K562 (cell line): Measurements from ENCODE around the gene PALLD. TPM values are rescaled to one million over a fixed set of nuclear protein-coding genes. Genes with fewer than 3 reads are reported as not detected.

Source experiments
- ATAC-seq: fragments of 200-7000 bp; cut with Tn5 transposase; 3 replicates; pipeline ENCODE4 v1.9.1; 2020; ENCODE audit warnings: moderate library complexity
- BruUV-seq: library from RNA; stranded (reverse); fragments of 400-500 nt; replicated peaks from 2 replicates; lab custom pipeline; 2021; lab: Mats Ljungman, UMichigan
- CTCF ChIA-PET: fragments of 300-600 bp; formaldehyde crosslinking; extraction: SDS; loops from one replicate; lab custom pipeline; 2021; ENCODE audit warnings: low intra/inter-chr PET ratio; lab: Yijun Ruan, JAX
- POLR2A ChIA-PET: fragments of 300-600, 350-650 bp; sonication (Branson Sonifier 250); formaldehyde crosslinking; extraction: SDS; loops from one replicate; lab custom pipeline; 2021; ENCODE audit warnings: antibody characterized with exemption, inconsistent platforms; lab: Yijun Ruan, JAX
- DNase-seq, 4 experiments: peaks; one replicate each; pipeline versions ENCODE4 v3.0.0 to v3.0.0-alpha.2; 2011 to 2018; ENCODE audit warnings: low spot score in 3 of 4, mixed read lengths in 3 of 4; ENCODE audit errors: extremely low read depth in 1 of 4
- FAIRE-seq: peaks from 2 replicates; lab custom pipeline; 2011; peaks lifted over from hg19 to GRCh38; lab: Jason Lieb, UNC
- H2AFZ ChIP-seq: 2 replicates; pipeline ENCODE4 v1.6.0; 2011; ENCODE audit warnings: low read depth, low read length, control low read depth, inconsistent platforms
- H3K27ac ChIP-seq: fragments of 200-600 bp; 3 replicates; pipeline ENCODE4 v1.8.0; 2011; ENCODE audit warnings: low read depth, mild to moderate bottlenecking, control low read depth, inconsistent platforms, low read length, moderate library complexity, mixed read lengths; ENCODE audit errors: extremely low read depth
- H3K27me3 ChIP-seq, 2 experiments: fragments of 300-600 bp in 1 of 2; 2 replicates in 1 of 2; 3 replicates in 1 of 2; pipeline versions ENCODE4 v1.6.0 to v1.8.0; 2011; ENCODE audit warnings: inconsistent platforms in 2 of 2, low read length in 2 of 2, mild to moderate bottlenecking in 1 of 2, mixed read lengths in 1 of 2, moderate library complexity in 1 of 2; ENCODE audit not compliant: control insufficient read depth in 2 of 2, insufficient read depth in 2 of 2
- H3K36me3 ChIP-seq: fragments of 300-600 bp; 3 replicates; pipeline ENCODE4 v1.8.0; 2011; ENCODE audit warnings: mild to moderate bottlenecking, low read length, inconsistent platforms; ENCODE audit not compliant: control insufficient read depth, insufficient read depth
- H3K4me1 ChIP-seq, 2 experiments: fragments of 200-600 bp in 1 of 2; replicated peaks in 1 of 2; 2 replicates in 1 of 2; 3 replicates in 1 of 2; pipeline versions ENCODE4 v1.5.1 to v1.8.0; 2011; ENCODE audit warnings: inconsistent platforms in 2 of 2, low read length in 2 of 2, mild to moderate bottlenecking in 1 of 2, mixed read lengths in 1 of 2, moderate library complexity in 1 of 2; ENCODE audit not compliant: control insufficient read depth in 2 of 2, insufficient read depth in 2 of 2
- H3K4me2 ChIP-seq: 2 replicates; pipeline ENCODE4 v1.6.1; 2011; ENCODE audit warnings: low read length, control low read depth, inconsistent platforms, mixed read lengths; ENCODE audit not compliant: insufficient read depth
- H3K4me3 ChIP-seq: fragments of 200-600 bp; sonication (generic), shearing (Covaris generic); 2 replicates; pipeline ENCODE4 v1.5.1; 2016; ENCODE audit warnings: control low read depth, inconsistent platforms
- H3K79me2 ChIP-seq: fragments of 200-600 bp; 3 replicates; pipeline ENCODE4 v1.8.0; 2011; ENCODE audit warnings: low read length, inconsistent platforms; ENCODE audit not compliant: control insufficient read depth, insufficient read depth
- H3K9ac ChIP-seq, 2 experiments: 2 replicates each; pipeline versions ENCODE4 v1.6.0 to v1.6.1; 2011; ENCODE audit warnings: low read depth in 2 of 2, low read length in 2 of 2, control low read depth in 1 of 2, inconsistent platforms in 1 of 2, mild to moderate bottlenecking in 1 of 2, mixed read lengths in 1 of 2; ENCODE audit not compliant: insufficient read depth in 1 of 2
- H3K9me1 ChIP-seq: one replicate; pipeline ENCODE4 v1.6.0; 2011; ENCODE audit warnings: inconsistent platforms, mild to moderate bottlenecking, low read length, moderate library complexity; ENCODE audit not compliant: control insufficient read depth, insufficient read depth
- H3K9me3 ChIP-seq: replicated peaks from 2 replicates; pipeline ENCODE4 v1.5.1; 2011; ENCODE audit warnings: low read depth, low read length, inconsistent platforms; ENCODE audit not compliant: control insufficient read depth, insufficient read depth
- H4K20me1 ChIP-seq: replicated peaks from 2 replicates; pipeline ENCODE4 v1.6.1; 2011; ENCODE audit warnings: low read length, inconsistent platforms, mixed read lengths; ENCODE audit not compliant: control insufficient read depth, insufficient read depth
- DMBX1 ChIP-seq: fragments of 250-450 bp; sonication (Bioruptor Pico); IDR thresholded peaks from 2 replicates; pipeline ENCODE4 v1.8.0; 2022; ENCODE audit warnings: inconsistent platforms, mild to moderate bottlenecking, moderate library complexity, borderline replicate concordance
- GATAD2A ChIP-seq: fragments of 450-650 bp; IDR thresholded peaks from 2 replicates; pipeline ENCODE4 v1.6.1; 2017
- ILK ChIP-seq: fragments of 450-650 bp; IDR thresholded peaks from 2 replicates; pipeline ENCODE4 v1.6.1; 2016; ENCODE audit warnings: missing genetic modification characterization, low read depth, mild to moderate bottlenecking, missing compliant biosample characterization, moderate library complexity, borderline replicate concordance
- MBD2 ChIP-seq: sonication (generic); IDR thresholded peaks from 2 replicates; pipeline ENCODE4 v1.6.1; 2016; ENCODE audit warnings: low read depth, borderline replicate concordance
- PHB ChIP-seq: fragments of 250-450 bp; sonication (Bioruptor Pico); IDR thresholded peaks from 2 replicates; pipeline ENCODE4 v1.5.0; 2021
- TFAM ChIP-seq: fragments of 250-450 bp; sonication (Bioruptor Pico); conservative IDR thresholded peaks from 2 replicates; pipeline ENCODE4 v1.5.0; 2021; ENCODE audit warnings: mild to moderate bottlenecking, moderate library complexity
- ZBTB49 ChIP-seq: sonication (generic); formaldehyde crosslinking; IDR thresholded peaks from 2 replicates; pipeline ENCODE4 v1.8.0; 2022; ENCODE audit warnings: missing genetic modification reagents, mild to moderate bottlenecking, borderline replicate concordance
- ZFPM2 ChIP-seq: fragments of 250-450 bp; sonication (Bioruptor Pico); IDR thresholded peaks from 2 replicates; pipeline ENCODE4 v1.5.1; 2022; ENCODE audit warnings: mild to moderate bottlenecking
- ZNF655 ChIP-seq: fragments of 250-450 bp; sonication (Bioruptor Pico); IDR thresholded peaks from 2 replicates; pipeline ENCODE4 v1.5.0; 2021
- ZSCAN32 ChIP-seq: fragments of 450-650 bp; formaldehyde crosslinking; IDR thresholded peaks from 2 replicates; pipeline ENCODE4 v1.4.0; 2020; ENCODE audit warnings: mild to moderate bottlenecking, moderate library complexity
- WGBS: fragments of 100-300 bp; shearing (Covaris generic); methylation state at CpG from one replicate; pipeline ENCODE4 v1.1.6; 2016; ENCODE audit warnings: low coverage, mixed read lengths; ENCODE audit not compliant: insufficient coverage; ENCODE audit errors: missing lambda C conversion rate; 5-methylcytosine and 5-hydroxymethylcytosine counted together
- in situ Hi-C: fragments of 300-500 bp; cut with MboI; formaldehyde crosslinking; loops from 4 replicates; pipeline ENCODE4 v1.15.0; 2018; ENCODE audit warnings: inconsistent platforms, mixed read lengths
- intact Hi-C: fragments of 100-400 bp; cut with micrococcal nuclease; formaldehyde crosslinking; loops from 2 replicates; pipeline ENCODE4 v1.14.2; 2022
- polyA plus RNA-seq, 8 experiments: library from polyadenylated mRNA; depleted of rRNA in 4 of 8; stranded (reverse) in 5 of 8; unstranded in 3 of 8; fragments of >200 nt; fragmentation: Nextera tagmentation in 2 of 8; fragmentation: Illumina TruSeq in 1 of 8; extraction: Ambion mirVana in 2 of 8; extraction: Trizol in 1 of 8; gene quantifications; 2 replicates each; pipeline versions ENCODE4 v1.2.1 to v1.2.3, GENCODE V29; 2011 to 2014; ENCODE audit warnings: inconsistent platforms in 1 of 8, missing spikeins in 1 of 8
- total RNA-seq, 7 experiments: library from RNA; depleted of rRNA in 6 of 7; stranded (reverse); fragments of >200 nt in 6 of 7; fragmentation: Illumina TruSeq in 2 of 7; extraction: Trizol in 2 of 7; gene quantifications; 2 replicates each; pipeline versions ENCODE4 v1.2.1 to v1.2.3, GENCODE V29; 2011 to 2021; ENCODE audit warnings: low replicate concordance in 1 of 7
- TF ChIP-seq, protein P1 (sequence below): fragments of 250-450 bp; sonication (Bioruptor Pico); IDR thresholded peaks from 2 replicates; pipeline ENCODE4 v1.5.0; 2021; ENCODE audit warnings: mild to moderate bottlenecking, moderate library complexity
- TF ChIP-seq, protein P2 (sequence below): fragments of 250-450 bp; sonication (Bioruptor Pico); IDR thresholded peaks from 2 replicates; pipeline ENCODE4 v1.4.0; 2020; ENCODE audit warnings: mild to moderate bottlenecking

PALLD gene
- total and polyA plus RNA-seq, 9 of the 15 experiments (the other 6 are each of a cell fraction or from before 2014, with no cell fraction given) = 0.01 to 0.35 (median 0.06) TPM; not detected in 3

GRCh38 chr4:168856312-168856711 is 359.5 kb downstream of the PALLD start (continued):
- TF ChIP-seq, protein P1, sequence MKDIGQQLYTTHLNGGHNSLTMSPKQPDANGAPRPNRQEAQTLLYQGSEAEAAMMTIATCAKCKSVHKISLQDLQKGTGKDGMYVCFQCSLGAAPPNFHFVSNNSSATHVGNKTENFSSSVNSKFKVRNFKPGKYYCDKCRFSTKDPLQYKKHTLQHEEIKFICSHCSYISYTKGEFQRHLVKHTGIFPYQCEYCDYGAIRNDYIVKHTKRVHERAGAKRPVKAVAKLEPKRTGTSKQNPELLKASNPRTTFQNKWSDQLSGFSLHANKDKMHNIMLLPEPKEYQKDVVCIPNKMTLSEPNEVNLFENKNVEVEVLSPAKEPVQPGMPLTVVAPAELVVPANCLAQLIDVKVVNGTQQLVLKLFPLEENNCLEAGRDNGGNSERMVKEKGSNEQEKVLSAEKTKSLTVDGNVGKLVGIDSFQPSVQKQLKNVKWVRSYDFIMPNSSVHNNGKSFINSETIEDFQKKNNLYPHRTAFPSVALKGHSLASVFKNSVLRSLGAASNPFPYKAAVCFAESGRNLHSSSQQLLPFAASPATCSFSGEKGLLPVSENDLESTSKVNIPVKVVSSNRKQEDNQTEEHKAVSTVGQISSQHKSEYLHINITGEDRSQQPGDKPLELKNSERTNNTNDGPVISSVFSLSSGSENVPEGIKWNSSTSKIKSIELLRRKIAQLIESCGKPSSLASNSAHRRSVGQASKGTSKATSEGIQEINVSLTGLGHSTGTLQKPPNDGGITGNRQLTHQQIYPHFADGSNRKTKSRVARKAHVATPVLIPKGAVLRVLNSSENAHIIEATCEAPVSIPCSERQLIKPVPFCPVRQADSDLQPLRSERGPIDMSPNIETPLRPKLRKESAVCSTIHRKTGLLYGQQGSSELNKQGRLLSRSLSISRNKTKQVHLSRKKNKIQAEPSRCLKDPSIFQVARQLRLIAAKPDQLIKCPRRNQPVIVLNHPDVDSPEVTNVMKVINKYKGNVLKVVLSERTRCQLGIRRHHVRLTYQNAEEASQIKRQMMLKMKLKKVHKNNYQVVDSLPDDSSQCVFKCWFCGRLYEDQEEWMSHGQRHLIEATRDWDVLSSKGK (CRISPR knock-in tag) = no peak
- TF ChIP-seq ILK (tag) = no peak
- TF ChIP-seq DMBX1 (CRISPR knock-in tag) = no peak

GRCh38 chr4:168857009-168857408 is 360.2 kb downstream of the PALLD start:
- FAIRE-seq = no peak
- H2AFZ ChIP-seq = no peak overlapping the region
- ATAC-seq = no peak
- TF ChIP-seq ZBTB49 (CRISPR knock-in tag) = no peak
- TF ChIP-seq MBD2 = no peak
- TF ChIP-seq GATAD2A = no peak
- no peak for TF ChIP-seq ZNF655 (CRISPR knock-in tag)
- TF ChIP-seq TFAM (CRISPR knock-in tag) = no peak
- TF ChIP-seq ZSCAN32 (CRISPR knock-in tag) = no peak
- TF ChIP-seq, protein P2, sequence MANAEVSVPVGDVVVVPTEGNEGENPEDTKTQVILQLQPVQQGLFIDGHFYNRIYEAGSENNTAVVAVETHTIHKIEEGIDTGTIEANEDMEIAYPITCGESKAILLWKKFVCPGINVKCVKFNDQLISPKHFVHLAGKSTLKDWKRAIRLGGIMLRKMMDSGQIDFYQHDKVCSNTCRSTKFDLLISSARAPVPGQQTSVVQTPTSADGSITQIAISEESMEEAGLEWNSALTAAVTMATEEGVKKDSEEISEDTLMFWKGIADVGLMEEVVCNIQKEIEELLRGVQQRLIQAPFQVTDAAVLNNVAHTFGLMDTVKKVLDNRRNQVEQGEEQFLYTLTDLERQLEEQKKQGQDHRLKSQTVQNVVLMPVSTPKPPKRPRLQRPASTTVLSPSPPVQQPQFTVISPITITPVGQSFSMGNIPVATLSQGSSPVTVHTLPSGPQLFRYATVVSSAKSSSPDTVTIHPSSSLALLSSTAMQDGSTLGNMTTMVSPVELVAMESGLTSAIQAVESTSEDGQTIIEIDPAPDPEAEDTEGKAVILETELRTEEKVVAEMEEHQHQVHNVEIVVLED (CRISPR knock-in tag) = no peak
- TF ChIP-seq ZFPM2 (CRISPR knock-in tag) = no peak
- TF ChIP-seq PHB (CRISPR knock-in tag) = no peak
- TF ChIP-seq, all 486 proteins: peak for 0
- no peaks in the 10 kb centered on the region for H3K36me3 ChIP-seq
- H3K27ac ChIP-seq = no peak overlapping the region
- no peak overlapping the region for H3K4me2 ChIP-seq
- H4K20me1 ChIP-seq = no peaks in the 10 kb centered on the region
- ChIA-PET CTCF (no interaction called here), POLR2A (no interaction called here)
- no peak overlapping the region for H3K4me3 ChIP-seq
- no peaks in the 10 kb centered on the region for H3K9me3 ChIP-seq
- no peak for DNase-seq
- WGBS = 1% methylated on average over 6 of the region's 6 CpGs
- peaks cover 4 to 7% of the 10 kb centered on the region in 2 experiments; a peak in 3 of 5 replicates for H3K27me3 ChIP-seq
- intact Hi-C loops = no loop called here
- H3K4me1 ChIP-seq = no peaks in the 10 kb centered on the region
- no peaks in the 10 kb centered on the region for H3K9me1 ChIP-seq
- BruUV-seq = no TSS peak
- H3K9ac ChIP-seq = no peak overlapping the region
- in situ Hi-C loops = no loop called here
- H3K79me2 ChIP-seq = no peaks in the 10 kb centered on the region
